ENCODE results near the gene BICD2. TPM values are rescaled to one million over a fixed set of nuclear protein-coding genes. Genes with fewer than 3 reads are reported as not detected.

Gene BICD2
- total and polyA plus RNA-seq, 2 of the 8 experiments (the other 6 are each of a cell fraction or from before 2014, with no cell fraction given) = 6.6 to 22.8 TPM

DNA sequence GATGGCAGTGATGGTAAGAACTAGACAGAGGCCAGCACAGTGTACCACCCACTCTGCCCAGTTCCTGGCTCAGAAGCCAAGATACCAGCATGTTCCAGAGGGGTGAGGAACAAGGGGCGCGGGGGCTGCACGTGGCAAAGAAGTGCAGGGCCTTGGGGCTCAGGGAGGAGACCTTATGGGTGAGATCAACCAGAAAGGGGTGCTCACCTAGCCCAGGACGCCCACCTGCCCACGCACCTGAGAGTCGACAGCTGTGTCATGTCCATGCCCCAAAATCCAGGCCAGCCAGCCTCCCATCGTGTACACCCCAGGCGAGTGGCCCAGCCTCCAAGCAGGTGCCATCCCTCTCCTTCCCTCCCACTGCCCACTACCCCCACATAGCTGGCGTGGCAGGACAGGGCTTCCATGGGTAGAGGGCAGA lies 34.9 kb downstream of the BICD2 start (continued):
- TF ChIP-seq PHF8 (conservative IDR thresholded peaks at IDR 0.05; ENCODE audit: low read depth, low read length) (no peak), TAF1 (IDR thresholded peaks at IDR 0.05; ENCODE audit: low read depth, low read length) (no peak), CEBPB (IDR thresholded peaks at IDR 0.05; ENCODE audit: low read depth, low read length) (no peak)
- TF ChIP-seq, protein P1, sequence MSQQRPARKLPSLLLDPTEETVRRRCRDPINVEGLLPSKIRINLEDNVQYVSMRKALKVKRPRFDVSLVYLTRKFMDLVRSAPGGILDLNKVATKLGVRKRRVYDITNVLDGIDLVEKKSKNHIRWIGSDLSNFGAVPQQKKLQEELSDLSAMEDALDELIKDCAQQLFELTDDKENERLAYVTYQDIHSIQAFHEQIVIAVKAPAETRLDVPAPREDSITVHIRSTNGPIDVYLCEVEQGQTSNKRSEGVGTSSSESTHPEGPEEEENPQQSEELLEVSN (IDR thresholded peaks at IDR 0.05) = no peak

Data from H1 (cell line).